Measurements from ENCODE around the gene ZNF236. TPM values are rescaled to one million over a fixed set of nuclear protein-coding genes. Genes with fewer than 3 reads are reported as not detected.

Gene ZNF236
- total and polyA plus RNA-seq, 2 of the 8 experiments (the other 6 are each of a cell fraction or from before 2014, with no cell fraction given) = 6.7 to 14.5 TPM

- H3K79me2 ChIP-seq (ENCODE audit: control insufficient read depth in 1 of 2, insufficient read depth in 2 of 2, low read length in 2 of 2) = no peaks in the 10 kb centered on the region
- peaks cover 0 to 7% of the 10 kb centered on the region in 2 experiments for H4K20me1 ChIP-seq (replicated peaks in 1 of 2; ENCODE audit: control insufficient read depth in 1 of 2, insufficient read depth in 2 of 2, low read length in 2 of 2)
- no peak overlapping the region for H2BK5ac ChIP-seq (ENCODE audit: low read depth, low read length)
- no peak overlapping the region for H4K91ac ChIP-seq (replicated peaks; ENCODE audit: insufficient read length, low read length)
- no peak overlapping the region for H2AK5ac ChIP-seq (ENCODE audit: low read depth, low read length)
- CTCF ChIA-PET (ENCODE audit: partially characterized antibody) = interaction anchor here (0.6 to 1.9 kb wide), 4 partner anchors 20 to 92 kb away, joined by 3 to 8 read pairs (median 4); no protein-coding TSS in a partner anchor
- no peak overlapping the region for H3K56ac ChIP-seq (replicated peaks; ENCODE audit: insufficient read length, low read depth, low read length)
- no peak overlapping the region for H3K4me2 ChIP-seq (ENCODE audit: insufficient read depth in 1 of 2, low read depth in 2 of 2, low read length in 2 of 2)
- H2BK120ac ChIP-seq (replicated peaks; ENCODE audit: low read depth, low read length) = no peak overlapping the region
- POLR2A ChIA-PET (ENCODE audit: partially characterized antibody) = no interaction called here
- H3K4me3 ChIP-seq (ENCODE audit: extremely low read depth in 1 of 4, insufficient read depth in 2 of 4, low read depth in 3 of 4, low read length in 4 of 4) = no peak overlapping the region
- H3K18ac ChIP-seq (ENCODE audit: extremely low read depth, low read length) = no peak overlapping the region
- H2BK15ac ChIP-seq (ENCODE audit: low read length) = no peak overlapping the region
- no peak overlapping the region for H3K23ac ChIP-seq (ENCODE audit: insufficient read length)
- peaks cover 11 to 17% of the 10 kb centered on the region in 2 experiments; a peak in 3 of 4 replicates for H3K9me3 ChIP-seq (ENCODE audit: insufficient read depth in 2 of 2, low read depth in 1 of 2, low read length in 1 of 2)
- H3K14ac ChIP-seq (ENCODE audit: insufficient read length) = no peak overlapping the region
- no peak overlapping the region for H3K4ac ChIP-seq (replicated peaks; ENCODE audit: insufficient read length, low read depth, low read length)
- H3K36me3 ChIP-seq (ENCODE audit: control insufficient read depth in 2 of 4, insufficient read depth in 4 of 4, low read length in 3 of 4) = peaks cover 20 to 42% (median 33%) of the 10 kb centered on the region in 4 experiments; a peak in 7 of 8 replicates
- no peak overlapping the region for H3K9ac ChIP-seq (replicated peaks in 1 of 4; ENCODE audit: extremely low read depth in 1 of 4, low read depth in 3 of 4, low read length in 3 of 4)
- TF ChIP-seq HDAC6 (IDR thresholded peaks at IDR 0.05; ENCODE audit: low read depth, low read length) (no peak), RXRA (IDR thresholded peaks at IDR 0.05; ENCODE audit: insufficient read depth, low read depth, low read length) (no peak), CHD1 (IDR thresholded peaks at IDR 0.05; ENCODE audit: low read depth, low read length) (no peak), TAF7 (optimal IDR thresholded peaks at IDR 0.05; ENCODE audit: borderline replicate concordance, low read depth, low read length) (no peak), POLR2AphosphoS5 (IDR thresholded peaks at IDR 0.05; ENCODE audit: low read depth, low read length) (no peak), KDM1A (IDR thresholded peaks at IDR 0.05; ENCODE audit: borderline replicate concordance, low read length) (no peak), ASH2L (IDR thresholded peaks at IDR 0.05; ENCODE audit: low read length) (no peak)
- no peaks in the 10 kb centered on the region for H3K23me2 ChIP-seq (ENCODE audit: low read depth, low read length)
- no peak overlapping the region for H3K27ac ChIP-seq (ENCODE audit: low read depth, low read length)
- FAIRE-seq = no peak
- H3K27me3 ChIP-seq (replicated peaks in 1 of 4; ENCODE audit: control insufficient read depth in 3 of 4, extremely low read depth in 1 of 4, insufficient read depth in 3 of 4, low read length in 3 of 4) = no peaks in the 10 kb centered on the region
- no peak overlapping the region for H4K8ac ChIP-seq (ENCODE audit: extremely low read depth, insufficient read depth, low read length)
- DNase-seq (ENCODE audit: low read depth in 1 of 2, low spot score in 2 of 2) = no peak
- 95% methylated on average over 37 of the region's 37 CpGs; no CpG with 5 or more reads in 1 of the 2 experiments for WGBS, 2 experiments (ENCODE audit: extremely low coverage in 1 of 2, insufficient coverage in 1 of 2, insufficient read length in 1 of 2, insufficient replicate concordance in 2 of 2, low coverage in 1 of 2, low lambda C conversion rate in 2 of 2, missing lambda C conversion rate in 1 of 2)
- no peak overlapping the region for H2BK20ac ChIP-seq (ENCODE audit: low read length)
- H2AFZ ChIP-seq (ENCODE audit: low read length) = no peak overlapping the region
- H3K79me1 ChIP-seq (ENCODE audit: low read depth, low read length) = no peaks in the 10 kb centered on the region
- H3K4me1 ChIP-seq (replicated peaks in 1 of 4; ENCODE audit: control insufficient read depth in 3 of 4, insufficient read depth in 4 of 4, low read length in 3 of 4) = no peaks in the 10 kb centered on the region
- no peak overlapping the region for H2BK12ac ChIP-seq (ENCODE audit: low read depth, low read length)
- H4K5ac ChIP-seq (ENCODE audit: insufficient read length, low read depth, low read length) = no peak overlapping the region
Measured at GRCh38 chr18:76894566-76895346, 72.4 kb downstream of the ZNF236 start.

Data from H1 (cell line).